Lung (tissue), 12 donors: ENCODE measurements around the gene TUBA1C. TPM values are rescaled to one million over a fixed set of nuclear protein-coding genes. Genes with fewer than 3 reads are reported as not detected.

Source experiments
- ATAC-seq: fragments of 200-7000 bp; cut with Tn5 transposase; one replicate; pipeline ENCODE4 v1.9.1; 2020; ENCODE audit warnings: moderate number of reproducible peaks; ENCODE audit not compliant: insufficient read depth, low FRiP score
- DNase-seq, 3 donors: peaks; one replicate each; pipeline ENCODE4 v3.0.0-alpha.2; 2013 to 2017
- H3K27ac ChIP-seq, 2 donors: one replicate each; pipeline ENCODE4 v1.5.1; 2013; ENCODE audit warnings: mild to moderate bottlenecking in 2 of 2, moderate library complexity in 2 of 2, control low read depth in 1 of 2, inconsistent platforms in 1 of 2, low read depth in 1 of 2, low read length in 1 of 2
- H3K27me3 ChIP-seq, 3 donors: one replicate each; pipeline ENCODE4 v1.5.1; 2013; ENCODE audit warnings: low read length in 2 of 3; ENCODE audit not compliant: control insufficient read depth in 3 of 3, insufficient read depth in 3 of 3
- H3K36me3 ChIP-seq, 4 donors: one replicate each; pipeline ENCODE4 v1.5.1; 2013; ENCODE audit warnings: low read length in 4 of 4, mild to moderate bottlenecking in 1 of 4, moderate library complexity in 1 of 4; ENCODE audit not compliant: control insufficient read depth in 4 of 4, insufficient read depth in 4 of 4
- H3K4me1 ChIP-seq, 5 donors: one replicate each; pipeline ENCODE4 v1.5.1; 2013; ENCODE audit warnings: low read length in 5 of 5, mild to moderate bottlenecking in 2 of 5, moderate library complexity in 1 of 5; ENCODE audit not compliant: control insufficient read depth in 5 of 5, insufficient read depth in 5 of 5
- H3K4me3 ChIP-seq: one replicate; pipeline ENCODE4 v1.5.1; 2013; ENCODE audit warnings: mild to moderate bottlenecking, control low read depth, moderate library complexity
- H3K9ac ChIP-seq, 2 donors: one replicate each; pipeline ENCODE4 v1.5.1; 2013; ENCODE audit warnings: low read length in 2 of 2, control low read depth in 1 of 2; ENCODE audit not compliant: insufficient read depth in 1 of 2
- H3K9me3 ChIP-seq, 4 donors: one replicate each; pipeline ENCODE4 v1.5.1; 2013; ENCODE audit warnings: low read length in 3 of 4, mild to moderate bottlenecking in 1 of 4, moderate library complexity in 1 of 4; ENCODE audit not compliant: control insufficient read depth in 4 of 4, insufficient read depth in 3 of 4
- WGBS, 2 donors: extraction: QIAGEN DNeasy Blood & Tissue Kit; methylation state at CpG; one replicate each; pipeline ENCODE4 v1.1.7; 2013; 5-methylcytosine and 5-hydroxymethylcytosine counted together
- polyA plus RNA-seq, 2 donors: library from polyadenylated mRNA; stranded (reverse); fragments of 200-250 nt; gene quantifications; one replicate each; pipeline ENCODE4 v1.2.1, GENCODE V29; 2013
- total RNA-seq, 2 donors: library from RNA; depleted of rRNA in 1 of 2; stranded (reverse); fragments of >200 nt in 1 of 2; gene quantifications; one replicate each; pipeline ENCODE4 v1.2.1, GENCODE V29; 2014 to 2021
- TF ChIP-seq, protein P1 (sequence below): IDR thresholded peaks from 2 replicates; pipeline ENCODE4 v1.5.1; 2012; ENCODE audit warnings: mild to moderate bottlenecking; ENCODE audit errors: control extremely low read depth, extremely low read depth
- donor health status: control.
- donor health status: control.
- donor health status: Bipolar disorder and iron deficiency.
- donor health status: healthy.
- donor health status: DM: yes; HTN: yes; CAD: no.

The TUBA1C gene
- total and polyA plus RNA-seq, 4 donors = 54.3 to 593 (median 201) TPM

DNA sequence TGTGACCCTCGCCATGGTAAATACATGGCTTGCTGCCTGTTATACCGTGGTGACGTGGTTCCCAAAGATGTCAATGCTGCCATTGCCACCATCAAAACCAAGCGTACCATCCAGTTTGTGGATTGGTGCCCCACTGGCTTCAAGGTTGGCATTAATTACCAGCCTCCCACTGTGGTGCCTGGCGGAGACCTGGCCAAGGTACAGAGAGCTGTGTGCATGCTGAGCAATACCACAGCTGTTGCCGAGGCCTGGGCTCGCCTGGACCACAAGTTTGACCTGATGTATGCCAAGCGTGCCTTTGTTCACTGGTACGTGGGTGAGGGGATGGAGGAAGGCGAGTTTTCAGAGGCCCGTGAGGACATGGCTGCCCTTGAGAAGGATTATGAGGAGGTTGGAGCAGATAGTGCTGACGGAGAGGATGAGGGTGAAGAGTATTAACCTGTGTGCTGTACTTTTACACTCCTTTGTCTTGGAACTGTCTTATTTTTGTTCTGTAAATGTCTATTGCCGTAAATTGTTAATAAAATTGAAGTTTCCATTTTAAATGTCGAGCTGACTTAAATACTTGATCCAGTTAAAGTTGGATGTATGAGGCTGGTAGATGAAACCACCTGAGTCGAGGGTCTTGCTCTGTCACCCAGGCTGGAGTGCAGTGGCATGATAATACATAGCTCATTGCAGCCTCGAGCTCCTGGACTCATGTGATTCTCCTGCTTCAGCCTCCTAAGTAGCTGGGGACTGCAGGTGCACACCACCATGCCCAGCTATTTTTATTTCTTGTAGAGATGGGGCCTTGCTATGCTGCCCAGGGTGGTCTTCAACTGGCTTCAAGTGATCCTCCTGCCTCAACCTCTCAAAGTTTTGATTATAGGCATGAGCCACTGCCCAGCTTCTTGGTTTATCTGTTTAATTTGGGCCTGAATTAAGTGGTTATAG lies 8.2 kb downstream of the TUBA1C start:
- no peak for DNase-seq
- Histone ChIP-seq H3K9ac (no peak overlapping the region), H3K27me3 (no peaks in the 10 kb centered on the region), H3K36me3 (peaks cover 5 to 33% (median 20%) of the 10 kb centered on the region in 4 donors), H3K9me3 (no peaks in the 10 kb centered on the region), H3K4me1 (no peaks in the 10 kb centered on the region), H3K4me3 (no peak overlapping the region), H3K27ac (no peak overlapping the region)
- WGBS, 2 donors = 95 to 98% methylated on average over 16 of the region's 16 CpGs
- TF ChIP-seq, protein P1, sequence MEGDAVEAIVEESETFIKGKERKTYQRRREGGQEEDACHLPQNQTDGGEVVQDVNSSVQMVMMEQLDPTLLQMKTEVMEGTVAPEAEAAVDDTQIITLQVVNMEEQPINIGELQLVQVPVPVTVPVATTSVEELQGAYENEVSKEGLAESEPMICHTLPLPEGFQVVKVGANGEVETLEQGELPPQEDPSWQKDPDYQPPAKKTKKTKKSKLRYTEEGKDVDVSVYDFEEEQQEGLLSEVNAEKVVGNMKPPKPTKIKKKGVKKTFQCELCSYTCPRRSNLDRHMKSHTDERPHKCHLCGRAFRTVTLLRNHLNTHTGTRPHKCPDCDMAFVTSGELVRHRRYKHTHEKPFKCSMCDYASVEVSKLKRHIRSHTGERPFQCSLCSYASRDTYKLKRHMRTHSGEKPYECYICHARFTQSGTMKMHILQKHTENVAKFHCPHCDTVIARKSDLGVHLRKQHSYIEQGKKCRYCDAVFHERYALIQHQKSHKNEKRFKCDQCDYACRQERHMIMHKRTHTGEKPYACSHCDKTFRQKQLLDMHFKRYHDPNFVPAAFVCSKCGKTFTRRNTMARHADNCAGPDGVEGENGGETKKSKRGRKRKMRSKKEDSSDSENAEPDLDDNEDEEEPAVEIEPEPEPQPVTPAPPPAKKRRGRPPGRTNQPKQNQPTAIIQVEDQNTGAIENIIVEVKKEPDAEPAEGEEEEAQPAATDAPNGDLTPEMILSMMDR = no peak
- ATAC-seq = no peak

DNA sequence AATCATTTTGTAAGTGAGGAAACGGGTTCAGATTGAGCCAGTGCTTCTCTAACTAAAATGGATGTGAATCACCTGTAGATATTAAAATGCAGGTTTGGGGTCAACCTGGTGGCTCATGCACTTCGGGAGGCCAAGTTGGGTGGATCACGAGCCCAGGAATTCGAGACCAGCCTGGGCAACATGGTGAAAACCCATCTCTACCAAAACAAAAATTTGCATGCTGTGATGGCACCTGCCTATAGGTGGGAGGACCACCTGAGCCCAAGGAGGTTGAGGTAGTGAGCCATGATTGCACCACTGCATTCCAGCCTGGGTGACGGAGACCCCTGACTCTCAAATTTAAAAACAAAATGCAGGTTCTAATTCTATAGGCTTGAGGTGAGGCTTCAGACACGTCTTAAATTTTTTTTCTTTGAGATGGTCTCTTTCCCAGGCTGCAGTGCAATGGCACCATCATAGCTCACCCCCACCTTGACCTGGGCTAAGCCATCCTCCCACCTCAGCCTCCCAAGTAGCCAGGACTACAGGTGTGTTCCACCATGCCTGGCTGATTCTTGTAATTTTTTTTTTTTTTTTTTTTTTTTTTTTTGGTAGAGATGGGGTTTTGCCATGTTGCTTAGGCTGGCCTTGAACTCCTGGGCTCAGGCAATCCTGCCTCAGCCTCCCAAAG lies 9.0 kb downstream of the TUBA1C start:
- DNase-seq (no peak), ATAC-seq (no peak)
- WGBS, 2 donors = 96% methylated on average over 6 of the region's 6 CpGs
- Histone ChIP-seq H3K36me3 (peaks cover 5 to 33% (median 20%) of the 10 kb centered on the region in 4 donors), H3K27ac (no peak overlapping the region), H3K4me1 (no peaks in the 10 kb centered on the region), H3K4me3 (no peak overlapping the region), H3K9me3 (no peaks in the 10 kb centered on the region), H3K27me3 (no peaks in the 10 kb centered on the region), H3K9ac (no peak overlapping the region)
- TF ChIP-seq, protein P1 = no peak

DNA sequence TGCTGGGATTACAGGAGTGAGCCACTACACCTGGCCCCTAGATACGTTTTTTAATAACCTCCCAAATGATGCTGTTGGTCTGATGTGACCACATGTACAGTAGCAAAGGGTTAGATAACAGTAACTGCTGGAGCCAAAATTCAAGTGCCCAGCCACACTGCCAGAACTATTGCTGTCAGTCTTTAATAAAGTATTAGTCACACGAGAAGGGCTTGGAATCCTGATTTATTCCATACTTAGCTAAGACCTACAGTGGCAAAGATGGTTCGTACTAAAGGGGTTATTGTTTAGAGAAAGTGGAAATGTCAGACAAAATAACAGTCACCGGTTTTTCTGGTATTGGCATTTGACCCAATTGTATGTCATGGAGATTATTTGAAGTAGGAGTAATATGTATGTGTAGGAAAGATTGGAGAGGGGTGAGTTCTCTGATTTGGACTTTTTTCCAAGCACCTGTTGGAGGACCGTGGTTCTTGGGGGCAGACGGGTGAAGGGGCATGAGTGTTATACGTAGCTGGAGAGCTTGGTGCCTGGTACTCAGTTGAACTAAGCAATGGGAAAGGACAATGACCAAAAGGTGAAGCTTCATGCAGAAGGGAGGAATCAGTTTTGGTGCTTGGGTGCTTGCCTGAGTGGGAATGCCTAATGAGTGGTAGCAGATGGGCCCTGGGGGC lies 9.7 kb downstream of the TUBA1C start:
- 81 to 93% methylated on average over 7 of the region's 7 CpGs for WGBS, 2 donors
- Histone ChIP-seq H3K4me1 (no peaks in the 10 kb centered on the region), H3K27me3 (no peaks in the 10 kb centered on the region), H3K9ac (no peak overlapping the region), H3K36me3 (peaks cover 5 to 29% (median 20%) of the 10 kb centered on the region in 4 donors), H3K9me3 (no peaks in the 10 kb centered on the region), H3K27ac (no peak overlapping the region), H3K4me3 (no peak overlapping the region)
- TF ChIP-seq, protein P1 = no peak
- no peak for DNase-seq
- no peak for ATAC-seq
